Psoas muscle (tissue), 8 donors: ENCODE data around the gene SSBP3. TPM values are rescaled to one million over a fixed set of nuclear protein-coding genes. Genes with fewer than 3 reads are reported as not detected.

Source experiments
- ATAC-seq, 4 donors: fragments of 200-7000 bp; cut with Tn5 transposase; one replicate each; pipeline ENCODE4 v1.9.1; 2020; ENCODE audit warnings: moderate library complexity in 3 of 4, mild to moderate bottlenecking in 2 of 4
- DNase-seq, 2 donors: peaks; one replicate each; pipeline ENCODE4 v3.0.0-alpha.2; 2020
- H3K27ac ChIP-seq: fragments of 200-600 bp; one replicate; pipeline ENCODE4 v1.8.0; 2022
- H3K27me3 ChIP-seq, 3 donors: fragments of 200-600 bp in 1 of 3; one replicate each; pipeline versions ENCODE4 v1.6.1 to v1.8.0; 2013 to 2022; ENCODE audit warnings: low read length in 2 of 3, mild to moderate bottlenecking in 2 of 3, moderate library complexity in 1 of 3; ENCODE audit not compliant: insufficient read depth in 3 of 3
- H3K36me3 ChIP-seq, 2 donors: fragments of 200-600 bp in 1 of 2; one replicate each; pipeline versions ENCODE4 v1.6.1 to v1.8.0; 2013 to 2022; ENCODE audit warnings: low read depth in 1 of 2, mild to moderate bottlenecking in 1 of 2, moderate library complexity in 1 of 2; ENCODE audit not compliant: insufficient read depth in 1 of 2
- H3K4me1 ChIP-seq: fragments of 200-600 bp; one replicate; pipeline ENCODE4 v1.8.0; 2022
- H3K4me3 ChIP-seq: fragments of 200-600 bp; one replicate; pipeline ENCODE4 v1.8.0; 2022; ENCODE audit warnings: mild to moderate bottlenecking
- H3K9me3 ChIP-seq: fragments of 200-600 bp; one replicate; pipeline ENCODE4 v1.8.0; 2022
- CTCF ChIP-seq: fragments of 200-600 bp; IDR thresholded peaks from one replicate; pipeline ENCODE4 v1.8.0; 2022; ENCODE audit warnings: antibody characterized with exemption
- WGBS, 3 donors: extraction: QIAGEN DNeasy Blood & Tissue Kit; methylation state at CpG; one replicate each; pipeline versions ENCODE4 v1.1.6 to v1.1.7; 2013; 5-methylcytosine and 5-hydroxymethylcytosine counted together
- intact Hi-C, 2 donors: fragments of 100-400 bp; cut with DNase I; formaldehyde crosslinking; loops; one replicate each; pipeline versions ENCODE4 v1.11.0 to v1.14.2; 2022
- polyA plus RNA-seq, 3 donors: library from polyadenylated mRNA; stranded (reverse); fragments of 200-250 nt; gene quantifications; one replicate each; pipeline ENCODE4 v1.2.3, GENCODE V29; 2013
- total RNA-seq, 4 donors: library from RNA; stranded (reverse); fragmentation: NEBNext Ultra II Directional in 2 of 4; extraction: Animal tissue kit (Norgen Biotek cat#: 25700) in 2 of 4; gene quantifications; one replicate each; pipeline versions ENCODE4 v1.2.1 to v1.2.4, GENCODE V29; 2021 to 2023
- donor health status: healthy with polysubstance abuse.
- donor health status: DM: no; HTN: no; CAD: no; lungs with moderate emphysema.
- donor health status: Bipolar disorder and iron deficiency.
- donor health status: healthy.
- donor health status: DM: yes; HTN: yes; CAD: no.
- donor health status: DM: no; HTN: no; CAD: no.
- donor health status: DM: no; HTN: no; CAD: no.
- donor health status: DM: yes; HTN: yes; CAD: no.

The SSBP3 gene
- total and polyA plus RNA-seq, 7 donors: 7.9 to 24.2 (median 21.6) TPM

DNA sequence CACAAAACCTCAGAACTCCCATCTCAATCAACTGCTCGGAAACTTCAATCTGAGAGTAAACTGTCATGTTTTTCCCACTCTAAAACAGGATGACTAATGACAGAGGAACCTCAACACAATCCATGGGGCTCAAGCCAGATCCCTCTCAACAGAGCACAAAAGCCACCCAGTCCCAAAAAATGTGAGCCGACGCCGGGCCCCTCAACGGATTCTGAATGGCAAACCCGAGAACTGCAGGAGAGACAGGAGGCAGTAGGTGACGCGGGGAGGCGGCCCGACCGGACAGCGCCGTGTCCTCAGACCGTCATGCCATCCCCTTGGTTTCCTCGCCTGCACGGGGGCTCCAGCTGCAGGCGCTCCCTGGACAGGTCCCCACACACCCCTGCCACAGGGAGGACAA lies 53.4 kb downstream of the SSBP3 start:
- intact Hi-C loops: no loop called here
- no peaks in the 10 kb centered on the region for H3K36me3 ChIP-seq
- DNase-seq (no peak), ATAC-seq (no peak)
- H3K27me3 ChIP-seq: no peaks in the 10 kb centered on the region
- H3K9me3 ChIP-seq: no peaks in the 10 kb centered on the region
- peaks cover 61% of the 10 kb centered on the region for H3K4me1 ChIP-seq
- no peak overlapping the region for H3K4me3 ChIP-seq
- H3K27ac ChIP-seq: no peak overlapping the region
- WGBS, 3 donors: 90 to 93% (median 91%) methylated on average over 17 of the region's 17 CpGs
- TF ChIP-seq CTCF: no peak

DNA sequence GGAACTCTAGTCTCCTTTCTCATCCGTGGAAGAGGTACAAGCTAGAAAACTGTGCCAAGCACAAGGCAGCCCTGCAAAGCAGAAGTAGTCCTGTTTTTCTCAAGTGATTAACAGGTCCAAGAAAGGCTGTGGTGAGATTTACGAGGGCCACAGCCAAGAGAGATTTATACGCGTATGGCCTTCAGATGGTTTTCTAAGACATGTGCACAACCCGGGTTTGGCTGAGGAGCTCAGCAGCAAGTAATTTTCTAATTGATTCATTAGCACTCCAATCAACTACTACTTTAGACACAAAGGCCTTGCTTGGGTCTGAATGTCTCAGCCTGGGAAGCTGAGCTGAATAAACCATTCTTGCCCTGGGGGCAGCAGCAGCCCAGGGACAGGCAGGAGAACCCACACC lies 55.8 kb downstream of the SSBP3 start:
- Histone ChIP-seq H3K9me3 (no peaks in the 10 kb centered on the region), H3K27ac (no peak overlapping the region), H3K36me3 (no peaks in the 10 kb centered on the region), H3K4me3 (no peak overlapping the region), H3K27me3 (no peaks in the 10 kb centered on the region), H3K4me1 (peaks cover 40% of the 10 kb centered on the region)
- ATAC-seq: peak in 1 of 4 donors; percentile 47
- 24 to 68% (median 25%) methylated on average over 5 of the region's 5 CpGs for WGBS, 3 donors
- DNase-seq: no peak
- intact Hi-C loops: no loop called here
- TF ChIP-seq CTCF: no peak

- WGBS, 3 donors: 77 to 88% (median 85%) methylated on average over 5 of the region's 5 CpGs
- peaks cover 30% of the 10 kb centered on the region for H3K4me1 ChIP-seq
These were observed 57.5 kb downstream of the SSBP3 start for GRCh38 chr1:54348700-54349021.

DNA sequence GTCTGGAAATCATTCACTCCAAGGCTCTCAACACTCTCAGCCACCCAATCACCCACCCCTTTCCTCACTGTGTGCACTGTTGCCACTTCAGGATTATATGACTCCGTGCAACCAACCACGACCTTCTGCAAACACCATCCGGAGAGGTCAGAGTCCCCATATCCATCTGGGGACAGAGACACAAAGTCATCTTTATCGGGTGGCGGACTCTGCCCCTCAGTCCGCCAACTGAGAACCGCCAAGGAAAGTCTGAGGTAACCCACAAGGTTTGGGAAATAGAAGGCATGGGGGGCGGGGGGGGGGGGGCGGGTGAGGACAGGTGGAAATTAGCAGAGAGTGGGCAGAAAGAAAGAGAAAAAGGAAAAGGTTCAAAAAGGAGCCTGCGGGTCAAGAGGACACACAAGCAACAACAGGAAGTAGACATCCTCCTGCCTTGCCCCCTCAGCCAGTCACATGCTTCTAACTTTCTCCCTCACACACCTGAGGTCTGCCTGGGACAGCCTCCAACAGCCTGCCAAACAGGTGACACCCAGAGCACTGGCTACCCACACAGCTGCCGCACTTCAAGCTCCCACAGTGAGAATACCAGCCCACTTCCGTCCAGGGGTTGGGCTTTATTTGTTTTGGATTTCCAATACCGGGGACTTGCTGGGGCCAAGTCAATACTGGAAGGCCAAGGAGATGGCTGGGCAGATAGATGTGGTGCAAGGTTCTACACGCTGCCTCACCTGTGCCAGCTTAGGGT lies 58.1 kb downstream of the SSBP3 start:
- no peak for DNase-seq
- no peak for TF ChIP-seq CTCF
- H3K27me3 ChIP-seq: no peaks in the 10 kb centered on the region
- WGBS, 3 donors: 83 to 86% (median 85%) methylated on average over 14 of the region's 14 CpGs
- H3K4me3 ChIP-seq: no peak overlapping the region
- no peaks in the 10 kb centered on the region for H3K36me3 ChIP-seq
- ATAC-seq: no peak
- intact Hi-C loops: no loop called here
- H3K4me1 ChIP-seq: peaks cover 34% of the 10 kb centered on the region
- no peaks in the 10 kb centered on the region for H3K9me3 ChIP-seq
- no peak overlapping the region for H3K27ac ChIP-seq

More at GRCh38 chr1:54348700-54349021, 57.5 kb downstream of the SSBP3 start:
- TF ChIP-seq CTCF: no peak
- H3K4me3 ChIP-seq: no peak overlapping the region
- no peak overlapping the region for H3K27ac ChIP-seq
- H3K27me3 ChIP-seq: no peaks in the 10 kb centered on the region
- H3K9me3 ChIP-seq: no peaks in the 10 kb centered on the region
- DNase-seq (no peak), ATAC-seq (no peak)
- no peaks in the 10 kb centered on the region for H3K36me3 ChIP-seq
- intact Hi-C loops: no loop called here
